ENCODE measurements around the gene FOXL3. TPM values are rescaled to one million over a fixed set of nuclear protein-coding genes. Genes with fewer than 3 reads are reported as not detected.

Gene FOXL3
- polyA plus RNA-seq, 2 of the 4 experiments (the other 2 are of a cell fraction), result not detected

GRCh38 chr7:257647-257992 lies 32.4 kb upstream of the FOXL3 start:
- DNase-seq (ENCODE audit: low read depth in 1 of 2, low spot score in 1 of 2), result no peak
- ChIA-PET POLR2A (interaction anchor here (0.5 kb wide), 1 partner anchor 653 kb away, joined by 3 read pairs; no protein-coding TSS in a partner anchor), CTCF (no interaction called here)
- Histone ChIP-seq H3K4me1 (no peaks in the 10 kb centered on the region), H3K9me3 (peaks cover 62% of the 10 kb centered on the region), H3K27ac (no peak overlapping the region), H3K4me3 (no peak overlapping the region), H3K4me2 (no peak overlapping the region)
- peak in 1 of 2 experiments; percentile 55; a peak in 2 of 6 replicates for ATAC-seq
- WGBS (ENCODE audit: missing lambda C conversion rate), result 92% methylated on average over 2 of the region's 5 CpGs
- no peak for FAIRE-seq
- TF ChIP-seq RAD21 (conservative IDR thresholded peaks at IDR 0.05 in 1 of 2, IDR thresholded peaks at IDR 0.05 in 1 of 2) (no peak), HOXA7 (CRISPR knock-in tag; IDR thresholded peaks at IDR 0.05) (no peak), ESRRA (IDR thresholded peaks at IDR 0.05; ENCODE audit: borderline replicate concordance, low read length) (no peak), CEBPB (IDR thresholded peaks at IDR 0.05) (no peak), MYC (IDR thresholded peaks at IDR 0.05; ENCODE audit: borderline replicate concordance, low read length) (no peak), POLR2A (IDR thresholded peaks at IDR 0.05; ENCODE audit: low read length) (no peak), KDM1A (IDR thresholded peaks at IDR 0.05; ENCODE audit: low read depth) (no peak), EP300 (IDR thresholded peaks at IDR 0.05) (no peak), MAZ (IDR thresholded peaks at IDR 0.05; ENCODE audit: borderline replicate concordance, low read depth, low read length) (no peak), CBX8 (IDR thresholded peaks at IDR 0.05) (no peak), ZNF302 (CRISPR knock-in tag; IDR thresholded peaks at IDR 0.05) (no peak), RFX5 (IDR thresholded peaks at IDR 0.05) (no peak), FOSL2 (IDR thresholded peaks at IDR 0.05) (no peak), FOSL2 (CRISPR knock-in tag; IDR thresholded peaks at IDR 0.05) (no peak), MAFK (IDR thresholded peaks at IDR 0.05; ENCODE audit: partially characterized antibody) (no peak), GATA3 (IDR thresholded peaks at IDR 0.05; ENCODE audit: borderline replicate concordance) (no peak), TP53 (CRISPR knock-in tag; IDR thresholded peaks at IDR 0.05) (no peak), NPAS2 (CRISPR knock-in tag; IDR thresholded peaks at IDR 0.05; ENCODE audit: borderline replicate concordance) (no peak), NR3C1 (IDR thresholded peaks at IDR 0.05) (no peak)
- TF ChIP-seq, protein P1, sequence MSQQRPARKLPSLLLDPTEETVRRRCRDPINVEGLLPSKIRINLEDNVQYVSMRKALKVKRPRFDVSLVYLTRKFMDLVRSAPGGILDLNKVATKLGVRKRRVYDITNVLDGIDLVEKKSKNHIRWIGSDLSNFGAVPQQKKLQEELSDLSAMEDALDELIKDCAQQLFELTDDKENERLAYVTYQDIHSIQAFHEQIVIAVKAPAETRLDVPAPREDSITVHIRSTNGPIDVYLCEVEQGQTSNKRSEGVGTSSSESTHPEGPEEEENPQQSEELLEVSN (IDR thresholded peaks at IDR 0.05; ENCODE audit: borderline replicate concordance, low read depth), result no peak
- TF ChIP-seq, protein P2, sequence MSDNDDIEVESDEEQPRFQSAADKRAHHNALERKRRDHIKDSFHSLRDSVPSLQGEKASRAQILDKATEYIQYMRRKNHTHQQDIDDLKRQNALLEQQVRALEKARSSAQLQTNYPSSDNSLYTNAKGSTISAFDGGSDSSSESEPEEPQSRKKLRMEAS (IDR thresholded peaks at IDR 0.05), result no peak

DNA sequence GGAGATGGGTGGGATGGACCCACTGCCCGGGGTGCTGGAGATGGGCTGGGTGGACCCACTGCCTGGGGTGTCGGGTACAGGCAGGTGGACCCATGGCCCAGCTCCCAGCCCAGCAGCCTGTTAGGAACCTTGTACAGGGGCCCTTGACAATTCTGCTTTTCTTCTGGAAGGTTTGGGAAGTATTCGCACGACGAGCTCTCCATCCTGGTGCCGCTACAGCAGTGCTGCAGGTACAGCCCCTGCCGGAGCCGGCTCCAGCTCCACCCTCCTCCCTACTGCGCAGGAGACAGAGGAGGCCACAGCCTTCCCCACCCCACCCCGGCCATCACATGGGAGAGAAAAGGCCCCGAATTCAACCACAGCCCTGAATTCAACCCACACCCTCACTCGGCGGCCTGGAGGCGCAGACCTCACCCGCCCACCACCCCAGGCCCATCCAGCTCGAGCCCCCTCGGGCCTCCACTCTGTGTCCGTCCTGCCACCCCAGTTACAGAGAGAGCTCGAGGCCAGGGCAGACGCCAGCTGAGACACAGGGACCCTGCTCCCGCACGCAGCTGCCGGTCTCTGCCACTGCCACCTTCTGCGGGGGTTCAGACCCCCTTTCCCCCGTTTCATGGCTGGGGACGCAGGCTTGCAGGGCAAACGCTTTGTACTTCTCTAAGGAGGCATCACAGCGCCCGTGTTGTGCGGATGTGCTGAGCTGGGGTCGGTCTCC lies 31.3 kb upstream of the FOXL3 start:
- ChIA-PET CTCF (interaction anchor here (0.5 to 1.3 kb wide), 2 partner anchors 9 to 775 kb away, joined by 3 to 5 read pairs; no protein-coding TSS in a partner anchor), POLR2A (no interaction called here)
- DNase-seq (ENCODE audit: low read depth in 1 of 2, low spot score in 1 of 2), result no peak
- H3K4me2 ChIP-seq, result no peak overlapping the region
- no peaks in the 10 kb centered on the region for H3K4me1 ChIP-seq
- ATAC-seq, result no peak; a peak in 1 of 6 replicates
- FAIRE-seq, result no peak
- H3K4me3 ChIP-seq, result no peak overlapping the region
- H3K9me3 ChIP-seq, result peaks cover 65% of the 10 kb centered on the region
- 94% methylated on average over 28 of the region's 31 CpGs for WGBS (ENCODE audit: missing lambda C conversion rate)
- H3K27ac ChIP-seq, result no peak overlapping the region
- no peak for TF ChIP-seq HMGXB4 (CRISPR knock-in tag; IDR thresholded peaks at IDR 0.05; ENCODE audit: borderline replicate concordance)
- TF ChIP-seq, protein P2 (IDR thresholded peaks at IDR 0.05), result no peak
- no peak for TF ChIP-seq TP53 (CRISPR knock-in tag; IDR thresholded peaks at IDR 0.05)
- no peak for TF ChIP-seq JUN (IDR thresholded peaks at IDR 0.05)
- TF ChIP-seq HOXB5 (CRISPR knock-in tag; IDR thresholded peaks at IDR 0.05), result no peak
- TF ChIP-seq TFCP2L1 (CRISPR knock-in tag; IDR thresholded peaks at IDR 0.05), result no peak
- no peak for TF ChIP-seq HEYL (CRISPR knock-in tag; IDR thresholded peaks at IDR 0.05)
- TF ChIP-seq CEBPB (IDR thresholded peaks at IDR 0.05), result no peak
- TF ChIP-seq MYC (IDR thresholded peaks at IDR 0.05; ENCODE audit: borderline replicate concordance, low read length), result no peak
- TF ChIP-seq BHLHE40 (IDR thresholded peaks at IDR 0.05; ENCODE audit: low read depth, low read length), result no peak
- no peak for TF ChIP-seq RNF2 (IDR thresholded peaks at IDR 0.05; ENCODE audit: borderline replicate concordance, low read depth)
- TF ChIP-seq ESRRA (IDR thresholded peaks at IDR 0.05; ENCODE audit: borderline replicate concordance, low read length), result no peak
- TF ChIP-seq SREBF2 (IDR thresholded peaks at IDR 0.05), result no peak
- TF ChIP-seq KDM5A (IDR thresholded peaks at IDR 0.05), result no peak
- no peak for TF ChIP-seq PHF8 (IDR thresholded peaks at IDR 0.05; ENCODE audit: borderline replicate concordance, low read depth)
- TF ChIP-seq ZC3H11A (IDR thresholded peaks at IDR 0.05), result no peak
- TF ChIP-seq CHD4 (IDR thresholded peaks at IDR 0.05; ENCODE audit: borderline replicate concordance), result no peak

All from A549 (cell line).